NCI-H524 treated with DMSO at 0.1 percent for 48 hours (cell line): Measurements from ENCODE around the gene ECI1.
A peak's percentile ranks its signal among the peaks of the same experiment; 100 is the strongest.
"Not testable (repeated sequence)": the region's sequence is repeated elsewhere in the genome, so short reads cannot be mapped to it uniquely, and the experiment has no call there.

Source experiments
- DNase-seq: peaks from one replicate; lab custom pipeline; 2025; lab: John Stamatoyannopoulos, UW

ECI1 gene

DNA sequence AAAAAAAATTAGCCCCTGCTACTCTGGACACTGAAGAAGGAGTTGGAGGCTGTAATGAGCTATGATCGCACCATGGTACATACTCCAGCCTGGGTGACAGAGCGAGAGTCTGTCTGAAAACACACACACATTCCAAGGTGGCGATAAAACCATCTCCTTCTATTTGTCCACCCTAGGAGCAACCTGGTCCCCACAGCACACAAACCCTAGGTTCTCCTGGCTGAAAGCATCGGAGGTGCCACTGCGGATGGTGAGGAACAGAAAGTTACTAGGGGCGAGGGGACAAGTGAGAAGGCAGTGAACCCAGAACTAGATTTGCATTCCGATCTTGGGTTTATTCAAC lies 1.4 kb upstream of the ECI1 start:
- no peak for DNase-seq

- no peak for DNase-seq
Measured at GRCh38 chr16:2250652-2251295, 613 bp downstream of the ECI1 start.

DNA sequence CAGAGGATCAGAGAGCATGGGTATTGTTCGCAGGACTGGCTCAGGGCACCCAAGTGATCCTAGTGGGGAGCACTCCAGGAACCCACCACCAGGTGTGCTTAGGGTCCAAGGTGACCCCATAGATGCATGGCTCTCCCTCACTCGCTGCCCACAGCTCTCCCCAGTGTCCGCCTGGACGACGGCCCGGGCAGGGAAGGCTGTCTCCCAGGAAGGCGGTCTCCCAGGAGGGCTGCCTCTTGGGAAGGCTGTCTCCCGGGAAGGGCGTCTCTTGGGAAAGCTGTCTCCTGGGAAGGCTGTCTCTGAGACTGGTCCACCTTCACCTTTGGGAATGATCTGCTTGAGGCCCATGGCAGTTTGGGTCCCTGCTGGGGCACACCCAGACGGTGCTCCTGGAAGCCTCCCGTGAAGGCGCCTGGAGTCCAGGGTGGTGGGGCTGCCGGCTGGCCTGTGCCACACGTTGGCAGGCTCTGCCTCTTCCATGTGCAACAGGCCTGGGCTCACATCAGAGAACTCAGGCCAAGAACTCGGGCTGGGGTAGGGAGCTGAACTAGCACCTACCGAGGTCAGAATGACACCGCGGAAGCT lies 5.0 kb downstream of the ECI1 start:
- DNase-seq: no peak

- DNase-seq: no peak
Measured at GRCh38 chr16:2244926-2245795, 6.2 kb downstream of the ECI1 start.

- peak; percentile 23 for DNase-seq
Measured at GRCh38 chr16:2244301-2244700, 7.1 kb downstream of the ECI1 start.

- DNase-seq: no peak
Measured at GRCh38 chr16:2243781-2244180, 7.6 kb downstream of the ECI1 start.

DNA sequence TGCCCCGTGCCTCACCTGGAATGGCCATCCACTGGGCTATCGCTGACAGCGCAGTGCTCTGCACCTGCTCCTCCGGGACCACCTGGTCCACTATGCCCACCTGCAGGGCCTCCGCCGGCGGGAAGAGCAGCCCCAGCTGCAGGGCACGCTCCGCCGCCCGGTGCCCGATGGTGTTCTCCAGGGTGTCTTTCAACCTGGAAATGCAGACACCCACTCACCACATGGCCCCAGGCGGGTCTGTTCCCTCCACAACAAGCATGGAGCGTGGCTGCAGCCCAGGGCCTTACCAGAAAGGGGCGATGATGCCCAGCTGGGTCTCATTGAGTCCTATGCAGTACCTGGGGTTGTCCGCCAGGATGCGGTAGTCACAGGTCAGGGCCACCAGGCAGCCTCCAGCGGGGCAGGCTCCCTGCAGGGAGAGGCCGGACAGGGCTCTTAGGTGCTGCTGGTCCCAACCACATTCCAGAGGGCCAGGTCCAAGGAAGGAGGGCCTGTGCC lies 8.3 kb downstream of the ECI1 start:
- no peak for DNase-seq

- no peak for DNase-seq
Measured at GRCh38 chr16:2242598-2242997, 8.8 kb downstream of the ECI1 start.

GRCh38 chr16:2240331-2240730 lies 11.1 kb downstream of the ECI1 start:
- DNase-seq: not testable (repeated sequence)

DNA sequence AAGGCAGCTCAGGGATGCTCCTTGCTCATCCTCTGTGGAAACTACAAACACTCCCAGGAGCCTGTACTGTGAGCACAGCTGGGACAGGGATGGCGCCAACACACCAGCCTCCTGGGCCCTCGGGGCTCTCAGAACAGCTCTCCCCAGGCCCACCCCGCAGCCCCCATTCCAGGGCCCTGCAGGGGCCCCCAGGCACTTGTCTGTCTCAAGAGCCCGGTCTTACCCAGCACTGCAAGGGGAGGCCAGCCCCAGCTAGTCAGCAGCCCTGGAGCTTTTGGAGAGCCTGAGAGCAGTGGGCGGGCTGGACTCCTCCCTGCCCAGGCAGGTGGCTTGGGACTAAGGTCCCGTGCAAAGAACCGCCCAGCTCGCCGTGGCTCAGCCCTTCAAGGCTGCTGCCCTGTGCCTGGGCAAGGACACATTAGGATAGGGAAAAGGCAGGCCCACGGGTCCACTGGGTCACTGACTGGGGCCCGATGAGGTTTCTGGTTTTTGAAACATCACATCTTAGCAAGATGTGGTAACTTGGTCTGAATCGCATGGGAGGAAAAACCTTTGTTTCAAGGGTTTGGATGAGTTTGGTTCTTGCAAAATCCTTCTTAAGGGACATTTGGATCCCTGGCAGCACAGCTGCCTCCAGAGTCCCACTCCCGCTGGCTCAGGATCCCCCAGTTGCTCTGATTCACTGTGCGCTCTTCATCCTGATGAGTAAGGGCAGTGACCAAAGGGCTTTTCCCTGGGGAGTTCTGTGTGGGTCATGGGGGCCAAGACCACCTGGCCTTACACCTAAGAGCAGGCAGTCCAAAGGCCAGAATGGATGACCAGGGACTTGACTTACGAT lies 12.3 kb downstream of the ECI1 start:
- DNase-seq: no peak

DNA sequence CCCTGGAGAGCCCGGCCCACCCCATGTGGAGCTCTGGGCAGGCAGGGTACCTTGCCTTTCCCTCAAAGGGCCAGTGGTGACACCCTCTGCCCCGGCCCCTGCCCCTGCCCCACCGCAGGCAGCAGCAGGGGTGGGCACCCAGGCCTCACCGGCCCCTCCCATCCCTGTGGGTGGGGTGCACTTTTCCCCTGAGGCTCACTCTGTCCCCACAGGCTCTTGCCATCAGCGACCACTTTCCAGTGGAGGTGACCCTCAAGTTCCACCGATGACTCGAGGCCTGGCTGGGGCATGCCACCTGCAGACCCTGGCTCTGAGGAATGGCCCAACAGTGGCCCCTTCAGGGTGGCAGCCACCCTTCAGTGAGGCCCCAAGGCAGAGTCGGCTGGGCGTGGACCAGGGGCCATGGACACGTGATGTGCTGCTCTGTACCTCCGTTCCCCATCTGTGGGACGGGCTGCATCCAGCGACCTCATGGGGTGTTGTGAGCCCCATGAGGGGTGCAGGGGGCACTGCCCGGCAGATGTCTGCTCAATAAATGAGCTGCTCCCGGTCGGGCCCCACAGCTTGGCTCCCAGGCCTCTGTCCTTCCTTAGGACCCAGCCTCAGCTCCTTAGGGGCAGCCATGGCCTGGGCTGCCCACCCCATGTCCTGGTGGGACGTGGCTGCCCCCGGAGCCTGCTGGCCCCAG lies 13.1 kb downstream of the ECI1 start:
- no peak for DNase-seq

DNA sequence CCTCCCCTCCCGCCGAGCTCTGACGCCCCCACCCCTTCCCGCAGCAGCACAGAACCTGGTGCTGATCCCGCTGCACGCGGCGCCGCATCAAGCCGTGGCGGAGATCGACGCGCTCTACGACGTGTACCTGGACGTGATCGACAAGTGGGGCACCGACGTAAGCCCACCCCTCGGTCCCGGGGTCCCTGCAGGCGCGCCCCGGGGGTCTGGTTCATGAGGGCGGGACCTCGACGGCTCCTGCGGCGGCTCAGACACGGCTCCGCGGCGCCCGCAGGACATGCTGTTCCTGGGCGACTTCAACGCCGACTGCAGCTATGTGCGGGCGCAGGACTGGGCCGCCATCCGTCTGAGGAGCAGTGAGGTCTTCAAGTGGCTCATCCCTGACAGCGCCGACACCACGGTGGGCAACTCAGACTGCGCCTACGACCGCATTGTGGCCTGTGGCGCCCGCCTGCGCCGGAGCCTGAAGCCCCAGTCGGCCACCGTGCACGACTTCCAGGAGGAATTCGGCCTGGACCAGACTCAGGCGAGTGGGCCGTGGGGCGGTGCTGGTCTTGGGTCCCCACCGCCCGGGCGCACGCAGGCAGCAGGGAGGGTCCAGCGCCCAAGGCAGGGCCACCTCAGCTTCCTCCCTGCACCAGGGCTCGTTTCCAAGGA lies 13.8 kb downstream of the ECI1 start:
- DNase-seq: no peak

DNA sequence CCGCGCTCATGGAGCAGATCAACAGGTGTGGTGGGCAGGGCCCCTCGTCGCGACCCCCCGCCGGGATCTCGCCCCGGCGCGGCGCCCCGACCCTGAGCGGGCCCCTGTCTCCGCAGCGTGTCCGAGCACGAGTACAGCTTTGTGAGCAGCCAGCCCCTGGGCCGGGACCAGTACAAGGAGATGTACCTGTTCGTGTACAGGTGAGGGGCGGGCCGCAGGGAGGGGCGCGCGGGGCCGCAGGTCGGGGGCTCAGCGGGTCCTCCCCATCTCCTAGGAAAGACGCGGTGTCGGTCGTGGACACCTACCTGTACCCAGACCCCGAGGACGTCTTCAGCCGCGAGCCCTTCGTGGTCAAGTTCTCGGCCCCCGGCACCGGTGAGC lies 14.3 kb downstream of the ECI1 start:
- no peak for DNase-seq

DNA sequence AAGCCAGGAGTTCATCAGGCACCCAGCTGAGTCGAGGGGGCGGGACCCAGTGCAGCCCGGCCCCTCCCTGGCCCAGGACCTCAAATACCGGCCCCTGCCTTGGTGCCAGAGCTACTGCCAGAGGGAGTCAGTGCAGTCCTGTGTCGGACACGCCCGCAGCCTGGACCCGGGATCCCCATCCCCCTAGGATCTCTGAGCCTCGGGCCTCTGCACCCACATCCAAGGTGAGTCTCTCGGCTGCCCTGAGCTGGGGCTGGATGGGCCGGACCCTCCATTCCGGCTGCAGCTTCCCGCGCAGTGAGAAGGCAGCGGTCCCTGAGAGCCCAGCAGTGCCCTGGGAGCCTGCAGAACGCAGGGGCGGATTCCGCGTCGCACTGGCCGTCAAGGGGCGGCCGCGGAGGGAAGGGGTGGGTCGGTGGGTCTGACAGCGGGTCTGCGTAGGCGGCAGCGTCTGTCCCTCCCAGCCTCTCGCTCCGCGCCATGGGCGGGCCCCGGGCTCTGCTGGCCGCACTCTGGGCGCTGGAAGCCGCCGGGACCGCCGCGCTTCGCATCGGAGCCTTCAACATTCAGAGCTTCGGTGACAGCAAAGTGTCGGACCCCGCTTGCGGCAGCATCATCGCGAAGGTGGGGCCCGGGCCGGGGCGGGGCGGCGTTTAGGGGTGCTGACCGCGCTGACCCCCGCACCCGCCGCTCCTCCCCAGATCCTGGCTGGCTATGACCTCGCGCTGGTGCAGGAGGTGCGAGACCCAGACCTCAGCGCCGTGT lies 14.9 kb downstream of the ECI1 start, which contains the start of gene DNASE1L2:
Gene DNASE1L2 (plus strand): TSS at position 108 of the 765 bp plus-strand sequence. CDS start 373 bp downstream, at position 481.
- DNase-seq: no peak

GRCh38 chr16:2235695-2236336 lies 15.6 kb downstream of the ECI1 start:
- DNase-seq: no peak

DNA sequence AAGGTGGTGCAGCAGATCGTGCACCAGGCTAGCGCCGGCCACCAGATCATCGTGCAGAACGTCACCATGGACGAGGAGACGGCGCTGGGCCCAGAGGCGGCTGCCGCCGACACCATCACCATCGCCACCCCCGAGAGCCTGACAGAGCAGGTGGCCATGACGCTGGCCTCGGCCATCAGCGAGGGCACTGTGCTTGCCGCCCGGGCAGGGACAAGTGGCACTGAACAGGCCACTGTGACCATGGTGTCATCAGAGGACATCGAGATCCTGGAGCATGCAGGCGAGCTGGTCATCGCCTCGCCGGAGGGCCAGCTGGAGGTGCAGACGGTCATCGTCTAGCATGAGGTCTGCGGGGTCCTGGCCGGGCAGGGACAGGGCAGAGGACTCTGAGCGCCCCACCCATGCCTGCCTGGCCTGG lies 16.1 kb downstream of the ECI1 start:
- no peak for DNase-seq

DNA sequence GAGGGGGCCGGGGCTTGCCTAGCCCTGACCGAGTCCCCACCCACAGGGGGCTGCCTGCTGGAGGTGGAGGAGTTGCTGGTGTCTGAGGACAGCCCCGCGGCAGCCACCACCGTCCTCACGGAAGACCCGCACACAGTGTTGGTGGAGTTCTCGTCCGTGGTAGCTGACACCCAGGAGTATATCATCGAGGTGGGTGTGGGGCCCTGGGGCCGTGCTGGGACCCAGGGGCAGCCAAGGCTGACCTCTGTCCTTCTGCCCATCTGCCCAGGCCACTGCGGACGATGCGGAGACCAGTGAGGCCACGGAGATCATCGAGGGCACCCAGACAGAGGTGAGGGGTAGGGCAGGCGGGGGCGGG lies 16.6 kb downstream of the ECI1 start:
- DNase-seq: no peak

DNA sequence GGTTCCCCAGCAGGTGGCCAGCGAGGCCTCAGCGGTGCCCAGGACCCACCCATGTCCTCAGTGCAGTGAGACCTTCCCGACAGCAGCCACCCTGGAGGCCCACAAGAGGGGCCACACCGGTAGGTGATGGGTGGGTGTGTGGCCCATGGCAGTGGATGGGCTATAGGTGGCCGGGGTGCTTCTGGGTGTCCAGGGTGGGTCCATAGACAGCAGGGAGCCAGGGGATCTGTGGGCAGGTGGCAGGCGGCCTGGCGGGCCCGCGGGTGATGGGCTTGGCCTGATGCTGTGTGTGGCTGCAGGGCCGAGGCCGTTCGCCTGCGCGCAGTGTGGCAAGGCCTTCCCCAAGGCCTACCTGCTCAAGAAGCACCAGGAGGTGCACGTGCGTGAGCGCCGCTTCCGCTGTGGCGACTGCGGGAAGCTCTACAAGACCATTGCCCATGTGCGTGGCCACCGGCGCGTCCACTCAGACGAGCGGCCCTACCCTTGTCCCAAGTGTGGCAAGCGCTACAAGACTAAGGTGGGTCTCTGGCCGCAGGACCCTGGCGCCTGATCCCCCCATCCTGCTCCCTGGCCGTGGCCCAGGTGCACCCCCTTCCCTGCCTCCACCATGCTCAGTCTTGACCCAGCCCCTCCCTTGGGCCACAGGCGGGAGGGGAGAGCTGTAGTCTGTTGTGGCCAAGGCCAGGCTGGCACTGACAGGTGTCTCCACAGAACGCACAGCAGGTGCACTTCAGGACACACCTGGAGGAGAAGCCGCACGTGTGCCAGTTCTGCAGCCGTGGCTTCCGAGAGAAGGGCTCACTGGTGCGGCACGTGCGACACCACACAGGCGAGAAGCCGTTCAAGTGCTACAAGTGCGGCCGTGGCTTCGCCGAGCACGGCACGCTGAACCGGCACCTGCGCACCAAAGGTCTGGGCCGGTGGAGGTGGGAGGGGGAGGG lies 17.2 kb downstream of the ECI1 start:
- DNase-seq: no peak
